H1 (cell line): ENCODE measurements around the gene CDYL. TPM values are rescaled to one million over a fixed set of nuclear protein-coding genes. Genes with fewer than 3 reads are reported as not detected.

Experiments
- CTCF ChIA-PET: fragments of 300-600 bp; sonication (Branson Sonifier 250); formaldehyde crosslinking; loops from one replicate; lab custom pipeline; 2021; ENCODE audit not compliant: partially characterized antibody; lab: Charles Lee
- POLR2A ChIA-PET: fragments of 300-600 bp; sonication (Branson Sonifier 250); formaldehyde crosslinking; loops from one replicate; lab custom pipeline; 2021; ENCODE audit warnings: inconsistent platforms; ENCODE audit not compliant: partially characterized antibody; lab: Charles Lee
- DNase-seq, 2 experiments: peaks; one replicate each; pipeline versions ENCODE4 v3.0.0 to v3.0.0-alpha.2; 2010 to 2022; ENCODE audit warnings: low spot score in 2 of 2, low read depth in 1 of 2, mixed read lengths in 1 of 2
- FAIRE-seq: peaks from 2 replicates; lab custom pipeline; 2011; peaks lifted over from hg19 to GRCh38; lab: Jason Lieb, UNC
- H2AFZ ChIP-seq: 2 replicates; pipeline ENCODE4 v1.8.1; 2012; ENCODE audit warnings: low read length, inconsistent platforms
- H2AK5ac ChIP-seq: 2 replicates; pipeline ENCODE4 v1.6.1; 2013; ENCODE audit warnings: low read depth, low read length
- H2BK120ac ChIP-seq: replicated peaks from 2 replicates; pipeline ENCODE3; 2013; ENCODE audit warnings: low read depth, low read length, inconsistent platforms
- H2BK12ac ChIP-seq: 2 replicates; pipeline ENCODE4 v1.6.1; 2013; ENCODE audit warnings: low read depth, low read length
- H2BK15ac ChIP-seq: 2 replicates; pipeline ENCODE4 v1.6.1; 2013; ENCODE audit warnings: low read length
- H2BK20ac ChIP-seq: 2 replicates; pipeline ENCODE4 v1.6.1; 2013; ENCODE audit warnings: low read length
- H2BK5ac ChIP-seq: 2 replicates; pipeline ENCODE4 v1.6.1; 2013; ENCODE audit warnings: low read depth, low read length
- H3K14ac ChIP-seq: 2 replicates; pipeline ENCODE4 v1.6.1; 2013; ENCODE audit warnings: inconsistent platforms; ENCODE audit not compliant: insufficient read length
- H3K18ac ChIP-seq: 2 replicates; pipeline ENCODE4 v1.6.1; 2013; ENCODE audit warnings: low read length; ENCODE audit errors: extremely low read depth
- H3K23ac ChIP-seq: 2 replicates; pipeline ENCODE4 v1.6.1; 2013; ENCODE audit warnings: inconsistent platforms; ENCODE audit not compliant: insufficient read length
- H3K23me2 ChIP-seq: 2 replicates; pipeline ENCODE4 v1.6.1; 2013; ENCODE audit warnings: low read depth, low read length
- H3K27ac ChIP-seq: 2 replicates; pipeline ENCODE4 v1.6.1; 2011; ENCODE audit warnings: low read depth, low read length, inconsistent platforms
- H3K27me3 ChIP-seq, 4 experiments: replicated peaks in 1 of 4; 1 replicate in 1 of 4; 2 replicates in 3 of 4; pipeline versions ENCODE4 v1.6.1 to v1.8.1; 2011 to 2013; ENCODE audit warnings: low read length in 3 of 4, mild to moderate bottlenecking in 3 of 4, inconsistent platforms in 2 of 4, mixed read lengths in 2 of 4, moderate library complexity in 1 of 4; ENCODE audit not compliant: control insufficient read depth in 3 of 4, insufficient read depth in 3 of 4; ENCODE audit errors: extremely low read depth in 1 of 4
- H3K36me3 ChIP-seq, 4 experiments: 2 replicates each; pipeline versions ENCODE4 v1.6.1 to v1.8.1; 2011 to 2013; ENCODE audit warnings: mild to moderate bottlenecking in 4 of 4, low read length in 3 of 4, moderate library complexity in 2 of 4, control low read depth in 1 of 4, inconsistent platforms in 1 of 4; ENCODE audit not compliant: insufficient read depth in 4 of 4, control insufficient read depth in 2 of 4
- H3K4ac ChIP-seq: replicated peaks from 2 replicates; pipeline ENCODE3; 2013; ENCODE audit warnings: low read length, low read depth, mixed read lengths, inconsistent platforms; ENCODE audit not compliant: insufficient read length
- H3K4me1 ChIP-seq, 4 experiments: replicated peaks in 1 of 4; 1 replicate in 1 of 4; 2 replicates in 3 of 4; pipeline versions ENCODE4 v1.6.1 to v1.8.1; 2011 to 2013; ENCODE audit warnings: low read length in 3 of 4, inconsistent platforms in 2 of 4, mixed read lengths in 1 of 4; ENCODE audit not compliant: insufficient read depth in 4 of 4, control insufficient read depth in 3 of 4
- H3K4me2 ChIP-seq, 2 experiments: 2 replicates each; pipeline versions ENCODE4 v1.6.1 to v1.8.1; 2011 to 2013; ENCODE audit warnings: low read depth in 2 of 2, low read length in 2 of 2, control low read depth in 1 of 2, inconsistent platforms in 1 of 2, mild to moderate bottlenecking in 1 of 2; ENCODE audit not compliant: insufficient read depth in 1 of 2
- H3K4me3 ChIP-seq, 4 experiments: fragments of 200-600, 300-600 bp in 1 of 4; sonication (generic), shearing (Covaris generic), sonication (Bioruptor Twin) in 1 of 4; 2 replicates each; pipeline versions ENCODE4 v1.5.1 to v1.8.1; 2011 to 2016; ENCODE audit warnings: low read length in 4 of 4, low read depth in 3 of 4, control low read depth in 2 of 4, inconsistent platforms in 2 of 4, mild to moderate bottlenecking in 2 of 4, mixed read lengths in 1 of 4, moderate library complexity in 1 of 4; ENCODE audit not compliant: insufficient read depth in 2 of 4; ENCODE audit errors: extremely low read depth in 1 of 4
- H3K56ac ChIP-seq: replicated peaks from 2 replicates; pipeline ENCODE3; 2013; ENCODE audit warnings: low read depth, mild to moderate bottlenecking, mixed read lengths, low read length, inconsistent platforms; ENCODE audit not compliant: insufficient read length
- H3K79me1 ChIP-seq: 2 replicates; pipeline ENCODE4 v1.6.1; 2013; ENCODE audit warnings: low read depth, low read length, control low read depth
- H3K79me2 ChIP-seq, 2 experiments: 2 replicates each; pipeline versions ENCODE4 v1.6.1 to v1.8.1; 2012 to 2013; ENCODE audit warnings: low read length in 2 of 2, mild to moderate bottlenecking in 2 of 2, inconsistent platforms in 1 of 2; ENCODE audit not compliant: insufficient read depth in 2 of 2, control insufficient read depth in 1 of 2
- H3K9ac ChIP-seq, 4 experiments: replicated peaks in 1 of 4; 1 replicate in 1 of 4; 2 replicates in 3 of 4; pipeline versions ENCODE4 v1.6.1 to v1.8.1; 2011 to 2013; ENCODE audit warnings: low read depth in 3 of 4, low read length in 3 of 4, control low read depth in 2 of 4, mild to moderate bottlenecking in 2 of 4, moderate library complexity in 2 of 4, inconsistent platforms in 1 of 4; ENCODE audit errors: extremely low read depth in 1 of 4
- H3K9me3 ChIP-seq, 2 experiments: 2 replicates each; pipeline versions ENCODE4 v1.6.1 to v1.8.1; 2012 to 2013; ENCODE audit warnings: mild to moderate bottlenecking in 2 of 2, moderate library complexity in 2 of 2, control low read depth in 1 of 2, inconsistent platforms in 1 of 2, low read depth in 1 of 2, low read length in 1 of 2, mixed read lengths in 1 of 2; ENCODE audit not compliant: insufficient read depth in 2 of 2
- H4K20me1 ChIP-seq, 2 experiments: replicated peaks in 1 of 2; 2 replicates each; pipeline versions ENCODE3 to v1.8.1; 2011 to 2013; ENCODE audit warnings: inconsistent platforms in 2 of 2, low read length in 2 of 2, mild to moderate bottlenecking in 1 of 2; ENCODE audit not compliant: insufficient read depth in 2 of 2, control insufficient read depth in 1 of 2
- H4K5ac ChIP-seq: 2 replicates; pipeline ENCODE4 v1.6.1; 2013; ENCODE audit warnings: low read length, low read depth, mixed read lengths, inconsistent platforms; ENCODE audit not compliant: insufficient read length
- H4K8ac ChIP-seq: 2 replicates; pipeline ENCODE4 v1.8.0; 2013; ENCODE audit warnings: mild to moderate bottlenecking, moderate library complexity, low read length, inconsistent platforms; ENCODE audit not compliant: insufficient read depth; ENCODE audit errors: extremely low read depth
- H4K91ac ChIP-seq: replicated peaks from 2 replicates; pipeline ENCODE3; 2013; ENCODE audit warnings: low read length, mixed read lengths, inconsistent platforms; ENCODE audit not compliant: insufficient read length
- BACH1 ChIP-seq: IDR thresholded peaks from 2 replicates; pipeline ENCODE4 v1.6.1; 2012; ENCODE audit warnings: low read length, improper control_type of control experiment
- BRCA1 ChIP-seq: IDR thresholded peaks from 2 replicates; pipeline ENCODE4 v1.6.1; 2012; ENCODE audit warnings: low read depth, low read length, improper control_type of control experiment
- CBX5 ChIP-seq: fragments of 300-800, 300-1000 bp; sonication (generic); IDR thresholded peaks from 2 replicates; pipeline ENCODE4 v1.7.1; 2016; ENCODE audit warnings: antibody characterized with exemption, low read length, low read depth
- CEBPB ChIP-seq: IDR thresholded peaks from 2 replicates; pipeline ENCODE4 v1.6.1; 2012; ENCODE audit warnings: low read depth, low read length
- EGR1 ChIP-seq: IDR thresholded peaks from 2 replicates; pipeline ENCODE4 v1.6.1; 2011; ENCODE audit warnings: low read depth, low read length, borderline replicate concordance
- KDM1A ChIP-seq: fragments of 200-600, 300-600 bp; sonication (generic); IDR thresholded peaks from 2 replicates; pipeline ENCODE4 v1.7.1; 2016; ENCODE audit warnings: mild to moderate bottlenecking, low read length, borderline replicate concordance
- NRF1 ChIP-seq: IDR thresholded peaks from 2 replicates; pipeline ENCODE4 v1.6.1; 2011; ENCODE audit warnings: mild to moderate bottlenecking, low read depth, low read length, improper control_type of control experiment
- RBBP5 ChIP-seq: IDR thresholded peaks from 2 replicates; pipeline ENCODE4 v1.7.1; 2012; ENCODE audit warnings: low read depth, mild to moderate bottlenecking, inconsistent platforms, low read length, moderate library complexity, borderline replicate concordance
- RFX5 ChIP-seq: IDR thresholded peaks from 2 replicates; pipeline ENCODE4 v1.6.1; 2011; ENCODE audit warnings: low read depth, low read length, improper control_type of control experiment, borderline replicate concordance
- SAP30 ChIP-seq: fragments of 300-600 bp; sonication (generic); IDR thresholded peaks from 2 replicates; pipeline ENCODE4 v1.7.1; 2012; ENCODE audit warnings: low read length, moderate library complexity, mild to moderate bottlenecking, inconsistent platforms; ENCODE audit not compliant: insufficient read depth, insufficient replicate concordance
- SIN3A ChIP-seq, 2 experiments: IDR thresholded peaks in 1 of 2; conservative IDR thresholded peaks in 1 of 2; 2 replicates each; pipeline ENCODE4 v1.6.1; 2011 to 2012; ENCODE audit warnings: low read length in 2 of 2, improper control_type of control experiment in 1 of 2, low read depth in 1 of 2, mild to moderate bottlenecking in 1 of 2
- SP2 ChIP-seq: IDR thresholded peaks from 2 replicates; pipeline ENCODE4 v1.6.1; 2012; ENCODE audit warnings: mild to moderate bottlenecking, low read length, inconsistent platforms
- SP4 ChIP-seq: IDR thresholded peaks from 2 replicates; pipeline ENCODE4 v1.6.1; 2012; ENCODE audit warnings: low read length, inconsistent platforms
- SRF ChIP-seq: IDR thresholded peaks from 2 replicates; pipeline ENCODE4 v1.6.1; 2011; ENCODE audit warnings: mild to moderate bottlenecking, low read depth, low read length, moderate library complexity
- TBP ChIP-seq: IDR thresholded peaks from 2 replicates; pipeline ENCODE4 v1.6.1; 2011; ENCODE audit warnings: low read depth, low read length, improper control_type of control experiment
- WGBS, 2 experiments: shearing (Covaris generic) in 1 of 2; methylation state at CpG; one replicate each; pipeline versions ENCODE4 v1.1.6 to v1.1.7; 2013 to 2015; ENCODE audit warnings: low lambda C conversion rate in 2 of 2, mixed read lengths in 2 of 2, inconsistent platforms in 1 of 2, low coverage in 1 of 2, missing lambda C conversion rate in 1 of 2; ENCODE audit not compliant: insufficient replicate concordance in 2 of 2, insufficient coverage in 1 of 2, insufficient read length in 1 of 2; ENCODE audit errors: extremely low coverage in 1 of 2, missing lambda C conversion rate in 1 of 2; 5-methylcytosine and 5-hydroxymethylcytosine counted together
- polyA plus RNA-seq, 7 experiments: library from polyadenylated mRNA; depleted of rRNA in 3 of 7; stranded (reverse) in 5 of 7; unstranded in 2 of 7; fragments of >200 nt in 5 of 7; fragments of 200-250 nt in 2 of 7; gene quantifications; 1 replicate in 5 of 7; 2 replicates in 1 of 7; 4 replicates in 1 of 7; pipeline versions ENCODE4 v1.2.1 to v1.2.3, GENCODE V29; 2011 to 2013; ENCODE audit warnings: missing spikeins in 2 of 7, mixed read lengths in 2 of 7
- total RNA-seq: library from RNA; stranded (reverse); fragmentation: NEBNext Ultra II Directional; extraction: Animal tissue kit (Norgen Biotek cat#: 25700); gene quantifications from 2 replicates; pipeline ENCODE4 v1.2.1, GENCODE V29; 2021

Gene CDYL
- total and polyA plus RNA-seq, 2 of the 8 experiments (the other 6 are each of a cell fraction or from before 2014, with no cell fraction given), result 56.4 to 119 TPM

DNA sequence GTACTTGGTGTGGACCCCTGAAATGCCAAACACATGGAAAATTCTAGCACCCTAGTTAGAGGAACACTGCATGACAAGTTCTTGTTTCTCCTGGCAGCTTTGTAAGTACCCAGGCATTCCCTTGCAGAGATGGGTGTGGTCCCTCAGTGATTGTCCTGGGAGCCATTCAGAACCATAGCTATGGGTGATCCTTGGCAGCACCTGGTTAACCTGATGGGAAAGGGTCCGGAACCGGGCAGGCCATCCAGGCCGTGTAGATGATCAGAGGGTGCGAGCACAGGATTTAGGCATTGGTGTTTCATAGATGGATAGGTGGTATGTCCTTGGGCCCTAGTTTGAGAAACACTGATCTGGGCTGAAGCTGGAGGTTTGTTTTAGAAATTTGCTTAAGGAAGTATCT lies 131.9 kb downstream of the CDYL start:
- H4K8ac ChIP-seq, result no peak overlapping the region
- no peak overlapping the region for H2AK5ac ChIP-seq
- H2BK120ac ChIP-seq, result no peak overlapping the region
- CTCF ChIA-PET, result interaction anchor here (1.0 to 2.3 kb wide), 7 partner anchors 12 to 60 kb away, joined by 3 to 10 read pairs (median 3); no protein-coding TSS in a partner anchor
- no peak overlapping the region for H3K18ac ChIP-seq
- peaks cover 6 to 21% (median 15%) of the 10 kb centered on the region in 4 experiments; a peak in 6 of 7 replicates for H3K4me1 ChIP-seq
- H3K56ac ChIP-seq, result no peak overlapping the region
- no peak overlapping the region for H3K4ac ChIP-seq
- H3K9me3 ChIP-seq, result no peaks in the 10 kb centered on the region
- POLR2A ChIA-PET, result interaction anchor here (0.9 to 1.2 kb wide), 3 partner anchors 12 to 134 kb away, joined by 3 read pairs; no protein-coding TSS in a partner anchor
- peaks cover 29 to 37% of the 10 kb centered on the region in 2 experiments for H4K20me1 ChIP-seq
- H2BK5ac ChIP-seq, result 0 out of 2 replicates have a peak overlapping the region, but pooled peaks have one; percentile 39
- no peak overlapping the region for H2BK15ac ChIP-seq
- H3K36me3 ChIP-seq, result peaks cover 0 to 9% (median 0%) of the 10 kb centered on the region in 4 experiments; a peak in 3 of 8 replicates
- DNase-seq (no peak), FAIRE-seq (no peak)
- H3K23me2 ChIP-seq, result no peaks in the 10 kb centered on the region
- no peak overlapping the region for H3K9ac ChIP-seq
- H3K79me1 ChIP-seq, result peaks cover 29% of the 10 kb centered on the region
- H3K79me2 ChIP-seq, result peaks cover 10 to 96% of the 10 kb centered on the region in 2 experiments; a peak in 3 of 4 replicates
- no peak overlapping the region for H2AFZ ChIP-seq
- H2BK12ac ChIP-seq, result no peak overlapping the region
- H2BK20ac ChIP-seq, result no peak overlapping the region
- 79% methylated on average over 4 of the region's 4 CpGs; no CpG with 5 or more reads in 1 of the 2 experiments for WGBS, 2 experiments
- H3K27me3 ChIP-seq, result no peaks in the 10 kb centered on the region
- H3K4me3 ChIP-seq, result no peak overlapping the region
- H3K4me2 ChIP-seq, result no peak overlapping the region; a peak in 1 of 4 replicates
- no peak overlapping the region for H3K27ac ChIP-seq
- no peak overlapping the region for H4K5ac ChIP-seq
- H4K91ac ChIP-seq, result no peak overlapping the region
- H3K14ac ChIP-seq, result no peak overlapping the region
- H3K23ac ChIP-seq, result no peak overlapping the region
- no peak for TF ChIP-seq EGR1
- no peak for TF ChIP-seq CBX5
- no peak for TF ChIP-seq NRF1
- TF ChIP-seq SP4, result no peak
- TF ChIP-seq BRCA1, result no peak
- no peak for TF ChIP-seq TBP
- TF ChIP-seq SRF, result no peak
- no peak for TF ChIP-seq SIN3A (conservative IDR thresholded peaks at IDR 0.05 in 1 of 2, IDR thresholded peaks at IDR 0.05 in 1 of 2; ENCODE audit: low read depth in 1 of 2, low read length in 2 of 2)
- no peak for TF ChIP-seq RBBP5
- TF ChIP-seq SAP30, result no peak
- no peak for TF ChIP-seq BACH1
- TF ChIP-seq CEBPB, result no peak
- TF ChIP-seq KDM1A, result no peak
- TF ChIP-seq SP2, result no peak
- TF ChIP-seq RFX5, result no peak
